HepG2 (cell line): ENCODE data around the gene PRPF4. TPM values are rescaled to one million over a fixed set of nuclear protein-coding genes. Genes with fewer than 3 reads are reported as not detected.

Source experiments
- ATAC-seq: fragments of 200-7000 bp; cut with Tn5 transposase; 3 replicates; pipeline ENCODE4 v1.9.1; 2020; ENCODE audit warnings: mild to moderate bottlenecking, moderate library complexity
- BruUV-seq: library from RNA; stranded (reverse); fragments of 400-500 nt; replicated peaks from 2 replicates; lab custom pipeline; 2021; lab: Mats Ljungman, UMichigan
- CTCF ChIA-PET: fragments of 300-600 bp; formaldehyde crosslinking; extraction: SDS; loops from one replicate; lab custom pipeline; 2021; ENCODE audit warnings: low total read pairs, inconsistent platforms, low intra/inter-chr PET ratio; lab: Yijun Ruan, JAX
- POLR2A ChIA-PET: fragments of 350-600 bp; sonication (Branson Sonifier 250); formaldehyde crosslinking; loops from one replicate; lab custom pipeline; 2020; ENCODE audit warnings: antibody characterized with exemption, inconsistent platforms; lab: Yijun Ruan, JAX
- DNase-seq: peaks from one replicate; pipeline ENCODE4 v3.0.0-alpha.2; 2015; ENCODE audit warnings: low spot score
- FAIRE-seq: peaks from 3 replicates; lab custom pipeline; 2011; peaks lifted over from hg19 to GRCh38; lab: Jason Lieb, UNC
- H2AFZ ChIP-seq: one replicate; pipeline ENCODE4 v1.6.1; 2011; ENCODE audit warnings: low read length, inconsistent platforms
- H3K27ac ChIP-seq: fragments of 300-600 bp; 3 replicates; pipeline ENCODE4 v1.8.0; 2011; ENCODE audit warnings: mixed run types, mild to moderate bottlenecking, mixed read lengths, low read length, inconsistent platforms; ENCODE audit not compliant: insufficient read depth; ENCODE audit errors: extremely low read length
- H3K27me3 ChIP-seq, 2 experiments: fragments of 200-600 bp in 1 of 2; 2 replicates in 1 of 2; 3 replicates in 1 of 2; pipeline versions ENCODE4 v1.6.0 to v1.8.0; 2011; ENCODE audit warnings: low read length in 2 of 2, mild to moderate bottlenecking in 2 of 2, moderate library complexity in 2 of 2, inconsistent platforms in 1 of 2; ENCODE audit not compliant: insufficient read depth in 2 of 2, control insufficient read depth in 1 of 2
- H3K36me3 ChIP-seq, 2 experiments: fragments of 200-600 bp in 1 of 2; replicated peaks in 1 of 2; 2 replicates in 1 of 2; 3 replicates in 1 of 2; pipeline versions ENCODE4 v1.5.1 to v1.8.0; 2011; ENCODE audit warnings: low read length in 2 of 2, inconsistent platforms in 1 of 2; ENCODE audit not compliant: insufficient read depth in 2 of 2, control insufficient read depth in 1 of 2
- H3K4me1 ChIP-seq: 2 replicates; pipeline ENCODE4 v1.5.1; 2012; ENCODE audit warnings: low read length, inconsistent platforms; ENCODE audit not compliant: insufficient read depth
- H3K4me2 ChIP-seq: 2 replicates; pipeline ENCODE4 v1.6.0; 2011; ENCODE audit warnings: low read depth, low read length, inconsistent platforms
- H3K4me3 ChIP-seq, 3 experiments: fragments of 200-600 bp in 1 of 3; sonication (generic), shearing (Covaris generic) in 1 of 3; replicated peaks in 1 of 3; 2 replicates each; pipeline ENCODE4 v1.5.1; 2011 to 2016; ENCODE audit warnings: low read length in 3 of 3, inconsistent platforms in 2 of 3, low read depth in 2 of 3, mild to moderate bottlenecking in 2 of 3, control low read depth in 1 of 3, mixed read lengths in 1 of 3; ENCODE audit not compliant: insufficient read depth in 1 of 3
- H3K79me2 ChIP-seq: one replicate; pipeline ENCODE4 v1.6.1; 2011; ENCODE audit warnings: low read length, inconsistent platforms; ENCODE audit not compliant: insufficient read depth
- H3K9ac ChIP-seq: 2 replicates; pipeline ENCODE4 v1.6.0; 2011; ENCODE audit warnings: mild to moderate bottlenecking, low read depth, low read length, inconsistent platforms; ENCODE audit not compliant: insufficient read depth
- H3K9me3 ChIP-seq: 2 replicates; pipeline ENCODE4 v1.5.1; 2012; ENCODE audit warnings: mild to moderate bottlenecking, low read length
- H4K20me1 ChIP-seq: 2 replicates; pipeline ENCODE4 v1.6.0; 2011; ENCODE audit warnings: inconsistent platforms, mild to moderate bottlenecking, low read length, moderate library complexity; ENCODE audit not compliant: insufficient read depth
- DPF2 ChIP-seq: sonication (generic); formaldehyde crosslinking; IDR thresholded peaks from 2 replicates; pipeline ENCODE4 v1.4.0; 2020; ENCODE audit warnings: mild to moderate bottlenecking, low read depth, missing genetic modification reagents, borderline replicate concordance
- E2F1 ChIP-seq: sonication (generic); formaldehyde crosslinking; IDR thresholded peaks from 2 replicates; pipeline ENCODE4 v1.5.0; 2020; ENCODE audit warnings: missing genetic modification reagents
- EZH2 ChIP-seq: conservative IDR thresholded peaks from 2 replicates; pipeline ENCODE4 v1.6.1; 2012; ENCODE audit warnings: mild to moderate bottlenecking, low read depth, low read length, moderate library complexity
- PHF8 ChIP-seq: sonication (generic); formaldehyde crosslinking; IDR thresholded peaks from 2 replicates; pipeline ENCODE4 v1.5.0; 2020; ENCODE audit warnings: missing genetic modification reagents
- PRMT3 ChIP-seq: sonication (generic); formaldehyde crosslinking; IDR thresholded peaks from 2 replicates; pipeline ENCODE4 v1.8.1; 2022; ENCODE audit warnings: low read depth, mild to moderate bottlenecking, moderate library complexity, missing genetic modification reagents, borderline replicate concordance
- TCF7L2 ChIP-seq: IDR thresholded peaks from 2 replicates; pipeline ENCODE4 v1.6.1; 2011; ENCODE audit warnings: mild to moderate bottlenecking, low read depth, low read length, moderate library complexity
- ZKSCAN5 ChIP-seq: sonication (generic); formaldehyde crosslinking; IDR thresholded peaks from 2 replicates; pipeline ENCODE4 v1.5.1; 2020; ENCODE audit warnings: mild to moderate bottlenecking, missing genetic modification reagents
- ZNF550 ChIP-seq: sonication (generic); formaldehyde crosslinking; IDR thresholded peaks from 2 replicates; pipeline ENCODE4 v1.4.0; 2020; ENCODE audit warnings: mild to moderate bottlenecking, missing genetic modification reagents, borderline replicate concordance
- ZNF781 ChIP-seq: sonication (generic); formaldehyde crosslinking; IDR thresholded peaks from 2 replicates; pipeline ENCODE4 v1.5.1; 2020; ENCODE audit warnings: borderline replicate concordance, mild to moderate bottlenecking, missing genetic modification reagents; ENCODE audit errors: not compliant biosample characterization
- ZSCAN29 ChIP-seq: sonication (generic); formaldehyde crosslinking; conservative IDR thresholded peaks from 2 replicates; pipeline ENCODE4 v1.4.0; 2020; ENCODE audit warnings: mild to moderate bottlenecking, missing genetic modification reagents
- whole genome bisulfite sequencing: methylation state at CpG from one replicate; pipeline ENCODE4 v1.1.6; 2017; ENCODE audit warnings: low lambda C conversion rate; 5-methylcytosine and 5-hydroxymethylcytosine counted together
- in situ Hi-C: cut with HindIII; loops from 2 replicates; pipeline ENCODE4 v1.10.0; 2017; ENCODE audit warnings: low pct_unique_long_range_greater_than_20kb; ENCODE audit not compliant: extremely low pct_ligation_motif_present
- intact Hi-C: fragments of 100-400 bp; cut with micrococcal nuclease; formaldehyde crosslinking; loops from one replicate; pipeline ENCODE4 v1.10.0; 2022; ENCODE audit not compliant: unreplicated experiment
- polyA plus RNA-seq, 8 experiments: library from polyadenylated mRNA; depleted of rRNA in 3 of 8; stranded (reverse) in 7 of 8; unstranded in 1 of 8; fragments of >200 nt; fragmentation: Illumina TruSeq in 4 of 8; extraction: Trizol in 4 of 8; gene quantifications; 2 replicates each; pipeline versions ENCODE4 v1.2.1 to v1.2.3, GENCODE V29; 2011 to 2016; ENCODE audit warnings: low read depth in 4 of 8, missing spikeins in 1 of 8, mixed read lengths in 1 of 8; ENCODE audit not compliant: insufficient read depth in 1 of 8
- total RNA-seq, 5 experiments: library from RNA; depleted of rRNA; stranded (reverse); fragments of >200 nt; fragmentation: Illumina TruSeq; extraction: Trizol; gene quantifications; 2 replicates each; pipeline ENCODE4 v1.2.3, GENCODE V29; 2016; ENCODE audit warnings: low read depth in 1 of 5
- TF ChIP-seq, protein P1 (sequence below), 2 experiments: fragments of 450-650 bp in 1 of 2; sonication (generic) in 1 of 2; formaldehyde crosslinking in 1 of 2; IDR thresholded peaks; 2 replicates each; pipeline versions ENCODE4 v1.6.1 to v1.8.0; 2016 to 2022; ENCODE audit warnings: antibody characterized with exemption in 1 of 2, mild to moderate bottlenecking in 1 of 2, missing genetic modification reagents in 1 of 2
- TF ChIP-seq, protein P2 (sequence below): sonication (generic); formaldehyde crosslinking; IDR thresholded peaks from 2 replicates; pipeline ENCODE4 v1.8.0; 2022; ENCODE audit warnings: mild to moderate bottlenecking, missing genetic modification reagents

Gene PRPF4
- total and polyA plus RNA-seq, 2 of the 13 experiments (the other 11 are each of a cell fraction or from before 2014, with no cell fraction given) = 10.3 to 49.0 TPM

DNA sequence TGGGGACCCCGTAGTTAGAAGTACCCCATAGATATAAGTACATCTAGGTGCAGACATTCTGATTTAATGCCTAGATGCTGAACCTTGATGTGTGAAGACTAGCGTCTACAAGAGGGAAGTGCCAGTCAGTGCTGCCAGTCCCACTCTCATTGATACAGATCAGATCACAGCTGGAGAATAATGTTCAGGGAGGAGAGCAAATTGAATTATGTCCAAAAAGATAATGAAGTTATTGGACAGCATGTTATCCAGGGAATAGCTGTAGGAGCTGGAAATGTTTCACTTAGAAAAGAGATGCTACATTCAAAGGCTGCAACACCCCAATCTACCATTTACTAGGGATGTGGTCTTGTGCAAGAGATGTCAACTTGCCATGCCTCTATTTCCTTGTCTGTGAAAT lies 43.6 kb downstream of the PRPF4 start (continued):
- TF ChIP-seq, protein P1, sequence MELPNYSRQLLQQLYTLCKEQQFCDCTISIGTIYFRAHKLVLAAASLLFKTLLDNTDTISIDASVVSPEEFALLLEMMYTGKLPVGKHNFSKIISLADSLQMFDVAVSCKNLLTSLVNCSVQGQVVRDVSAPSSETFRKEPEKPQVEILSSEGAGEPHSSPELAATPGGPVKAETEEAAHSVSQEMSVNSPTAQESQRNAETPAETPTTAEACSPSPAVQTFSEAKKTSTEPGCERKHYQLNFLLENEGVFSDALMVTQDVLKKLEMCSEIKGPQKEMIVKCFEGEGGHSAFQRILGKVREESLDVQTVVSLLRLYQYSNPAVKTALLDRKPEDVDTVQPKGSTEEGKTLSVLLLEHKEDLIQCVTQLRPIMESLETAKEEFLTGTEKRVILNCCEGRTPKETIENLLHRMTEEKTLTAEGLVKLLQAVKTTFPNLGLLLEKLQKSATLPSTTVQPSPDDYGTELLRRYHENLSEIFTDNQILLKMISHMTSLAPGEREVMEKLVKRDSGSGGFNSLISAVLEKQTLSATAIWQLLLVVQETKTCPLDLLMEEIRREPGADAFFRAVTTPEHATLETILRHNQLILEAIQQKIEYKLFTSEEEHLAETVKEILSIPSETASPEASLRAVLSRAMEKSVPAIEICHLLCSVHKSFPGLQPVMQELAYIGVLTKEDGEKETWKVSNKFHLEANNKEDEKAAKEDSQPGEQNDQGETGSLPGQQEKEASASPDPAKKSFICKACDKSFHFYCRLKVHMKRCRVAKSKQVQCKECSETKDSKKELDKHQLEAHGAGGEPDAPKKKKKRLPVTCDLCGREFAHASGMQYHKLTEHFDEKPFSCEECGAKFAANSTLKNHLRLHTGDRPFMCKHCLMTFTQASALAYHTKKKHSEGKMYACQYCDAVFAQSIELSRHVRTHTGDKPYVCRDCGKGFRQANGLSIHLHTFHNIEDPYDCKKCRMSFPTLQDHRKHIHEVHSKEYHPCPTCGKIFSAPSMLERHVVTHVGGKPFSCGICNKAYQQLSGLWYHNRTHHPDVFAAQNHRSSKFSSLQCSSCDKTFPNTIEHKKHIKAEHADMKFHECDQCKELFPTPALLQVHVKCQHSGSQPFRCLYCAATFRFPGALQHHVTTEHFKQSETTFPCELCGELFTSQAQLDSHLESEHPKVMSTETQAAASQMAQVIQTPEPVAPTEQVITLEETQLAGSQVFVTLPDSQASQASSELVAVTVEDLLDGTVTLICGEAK (IDR thresholded peaks at IDR 0.05) = no peak
- TF ChIP-seq, protein P1 (CRISPR knock-in tag; IDR thresholded peaks at IDR 0.05) = no peak
- TF ChIP-seq TCF7L2 = no peak
- no peak for TF ChIP-seq DPF2

DNA sequence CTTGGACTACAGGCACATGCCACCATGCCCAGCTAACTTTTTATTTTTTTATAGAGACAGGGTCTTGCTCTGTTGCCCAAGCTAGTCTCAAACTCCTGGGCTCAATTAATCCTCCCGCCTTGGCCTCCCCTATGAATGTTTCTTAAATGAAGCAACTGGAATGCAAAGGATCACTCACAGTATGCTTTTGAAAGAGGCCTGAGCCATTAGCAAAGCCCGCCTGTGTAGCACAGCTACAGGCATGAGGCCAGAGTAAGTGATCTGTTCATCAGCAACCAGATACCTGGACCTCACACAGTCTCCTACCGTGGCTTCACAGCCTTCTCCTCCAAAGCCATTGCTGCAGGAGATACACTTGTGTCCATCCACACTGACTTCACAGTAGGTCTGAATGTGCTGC lies 44.6 kb downstream of the PRPF4 start:
- Histone ChIP-seq H4K20me1 (no peaks in the 10 kb centered on the region), H3K4me2 (no peak overlapping the region), H3K79me2 (no peaks in the 10 kb centered on the region), H3K27ac (no peak overlapping the region), H3K4me3 (no peak overlapping the region), H3K36me3 (no peaks in the 10 kb centered on the region), H3K9ac (no peak overlapping the region), H3K27me3 (no peaks in the 10 kb centered on the region), H2AFZ (no peak overlapping the region), H3K9me3 (no peaks in the 10 kb centered on the region), H3K4me1 (no peaks in the 10 kb centered on the region)
- FAIRE-seq (no peak), DNase-seq (no peak), ATAC-seq (no peak)
- 87% methylated on average over 3 of the region's 3 CpGs for WGBS
- intact Hi-C loops (no loop called here), in situ Hi-C loops (no loop called here)
- ChIA-PET CTCF (no interaction called here), POLR2A (no interaction called here)
- no TSS peak for BruUV-seq
- TF ChIP-seq PHF8 (CRISPR knock-in tag) (no peak), EZH2 (no peak), E2F1 (CRISPR knock-in tag) (no peak), ZKSCAN5 (CRISPR knock-in tag) (no peak), ZNF550 (CRISPR knock-in tag) (no peak), ZSCAN29 (CRISPR knock-in tag) (no peak), PRMT3 (no peak), ZNF781 (CRISPR knock-in tag) (no peak)
- TF ChIP-seq, protein P2, sequence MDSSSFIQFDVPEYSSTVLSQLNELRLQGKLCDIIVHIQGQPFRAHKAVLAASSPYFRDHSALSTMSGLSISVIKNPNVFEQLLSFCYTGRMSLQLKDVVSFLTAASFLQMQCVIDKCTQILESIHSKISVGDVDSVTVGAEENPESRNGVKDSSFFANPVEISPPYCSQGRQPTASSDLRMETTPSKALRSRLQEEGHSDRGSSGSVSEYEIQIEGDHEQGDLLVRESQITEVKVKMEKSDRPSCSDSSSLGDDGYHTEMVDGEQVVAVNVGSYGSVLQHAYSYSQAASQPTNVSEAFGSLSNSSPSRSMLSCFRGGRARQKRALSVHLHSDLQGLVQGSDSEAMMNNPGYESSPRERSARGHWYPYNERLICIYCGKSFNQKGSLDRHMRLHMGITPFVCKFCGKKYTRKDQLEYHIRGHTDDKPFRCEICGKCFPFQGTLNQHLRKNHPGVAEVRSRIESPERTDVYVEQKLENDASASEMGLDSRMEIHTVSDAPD (CRISPR knock-in tag) = no peak
